Heart left ventricle (tissue), 16 donors: ENCODE measurements around the gene STIM1. TPM values are rescaled to one million over a fixed set of nuclear protein-coding genes. Genes with fewer than 3 reads are reported as not detected.

ENCODE experiments used
- ATAC-seq, 4 donors: fragments of 200-7000 bp; cut with Tn5 transposase; one replicate each; pipeline ENCODE4 v1.9.1; 2020 to 2022; ENCODE audit warnings: moderate library complexity in 4 of 4, mild to moderate bottlenecking in 3 of 4, moderate number of reproducible peaks in 1 of 4
- DNase-seq, 5 donors: peaks; one replicate each; pipeline ENCODE4 v3.0.0-alpha.2; 2020
- H3K27ac ChIP-seq, 12 donors: fragments of 200-600 bp; sonication (generic) in 4 of 12; one replicate each; pipeline versions ENCODE4 v1.5.0 to v1.8.0; 2016 to 2022; ENCODE audit warnings: mild to moderate bottlenecking in 2 of 12
- H3K27me3 ChIP-seq, 9 donors: fragments of 200-600 bp; sonication (generic) in 2 of 9; one replicate each; pipeline versions ENCODE4 v1.5.1 to v1.8.0; 2016 to 2022; ENCODE audit warnings: mild to moderate bottlenecking in 3 of 9
- H3K36me3 ChIP-seq, 9 donors: fragments of 200-600 bp; sonication (generic) in 2 of 9; one replicate each; pipeline versions ENCODE4 v1.5.0 to v1.8.0; 2018 to 2022; ENCODE audit warnings: mild to moderate bottlenecking in 2 of 9
- H3K4me1 ChIP-seq, 12 donors: fragments of 200-600 bp; sonication (generic) in 4 of 12; one replicate each; pipeline versions ENCODE4 v1.5.0 to v1.8.0; 2016 to 2022; ENCODE audit warnings: mild to moderate bottlenecking in 3 of 12
- H3K4me3 ChIP-seq, 12 donors: fragments of 200-600 bp; sonication (generic) in 4 of 12; one replicate each; pipeline versions ENCODE4 v1.5.0 to v1.8.0; 2017 to 2022; ENCODE audit warnings: mild to moderate bottlenecking in 9 of 12, moderate library complexity in 4 of 12
- H3K9me3 ChIP-seq, 12 donors: fragments of 200-600 bp; sonication (generic) in 4 of 12; one replicate each; pipeline versions ENCODE4 v1.5.0 to v1.8.0; 2016 to 2022; ENCODE audit warnings: mild to moderate bottlenecking in 1 of 12
- CTCF ChIP-seq, 12 donors: fragments of 200-600 bp; sonication (generic) in 4 of 12; IDR thresholded peaks; one replicate each; pipeline versions ENCODE4 v1.5.0 to v1.8.0; 2018 to 2022; ENCODE audit warnings: antibody characterized with exemption in 12 of 12, mild to moderate bottlenecking in 5 of 12
- POLR2A ChIP-seq, 2 donors: fragments of 450-650 bp; IDR thresholded peaks; one replicate each; pipeline ENCODE4 v1.6.1; 2017; ENCODE audit warnings: antibody characterized with exemption in 2 of 2, mild to moderate bottlenecking in 2 of 2, moderate library complexity in 2 of 2
- WGBS, 4 donors: extraction: QIAGEN DNeasy Blood & Tissue Kit in 2 of 4; methylation state at CpG; one replicate each; pipeline versions ENCODE4 v1.1.5 to v1.1.7; 2013 to 2018; 5-methylcytosine and 5-hydroxymethylcytosine counted together
- intact Hi-C, 10 donors: fragments of 100-400 bp; cut with DNase I; formaldehyde crosslinking; loops; one replicate each; pipeline versions ENCODE4 v1.11.1 to v1.14.2; 2022
- polyA plus RNA-seq, 2 donors: library from polyadenylated mRNA; stranded (reverse); fragments of 200-250 nt; gene quantifications; one replicate each; pipeline ENCODE4 v1.2.3, GENCODE V29; 2013
- total RNA-seq, 9 donors: library from RNA; depleted of rRNA in 2 of 9; stranded (reverse); fragments of >200 nt in 2 of 9; fragmentation: NEBNext Ultra II Directional in 3 of 9; extraction: Animal tissue kit (Norgen Biotek cat#: 25700) in 3 of 9; gene quantifications; one replicate each; pipeline versions ENCODE4 v1.1.0 to v1.2.4, GENCODE V29; 2016 to 2023
- donor health status: ischemic (EF 13 %, LVEDD 7.1; RV severe dilation, severe dysfunction).
- donor health status: healthy with polysubstance abuse.
- donor health status: DM: no; HTN: yes; CAD: no.
- donor health status: DM: no; HTN: no; CAD: no.
- donor health status: ischemic (EF 25% LVEDD 6.9; RV normal size, moderate dysfunction).
- donor health status: ischemic (EF 25% LVEDD 5.7; RV mildly dilated, moderate dysfunction).
- donor health status: healthy.
- donor health status: DM: yes; HTN: yes; CAD: no.
- donor health status: ischemic (EF 35%, LVEDD 5.7; RV mildly dilated, moderate dysfunction).
- donor health status: nonischemic (EF 11% LVEDD 7.7; RV severe dilation, severe dysfunction).
- donor health status: DM: yes; HTN: yes; CAD: no.
- donor health status: PGD.
- donor health status: ischemic (EF 29% LVEDD 5.4; RV normal size, mild dysfunction).
- donor health status: nonischemic (EF 23%, LVEDD 6.1; RV moderate dilation, normal function).

Gene STIM1
- total and polyA plus RNA-seq, 11 donors, result 13.2 to 42.9 (median 28.9) TPM

GRCh38 chr11:4086575-4087353 is 231.3 kb downstream of the STIM1 start:
- no peaks in the 10 kb centered on the region for H3K9me3 ChIP-seq
- TF ChIP-seq CTCF (IDR thresholded peaks at IDR 0.05) (no peak), POLR2A (IDR thresholded peaks at IDR 0.05) (no peak)
- 90 to 93% (median 91%) methylated on average over 8 of the region's 8 CpGs for WGBS, 4 donors
- peaks cover 0 to 15% (median 0%) of the 10 kb centered on the region in 12 donors for H3K4me1 ChIP-seq
- no peaks in the 10 kb centered on the region for H3K27me3 ChIP-seq
- DNase-seq (no peak), ATAC-seq (no peak)
- H3K4me3 ChIP-seq, result no peak overlapping the region
- H3K27ac ChIP-seq, result no peak overlapping the region
- H3K36me3 ChIP-seq, result peaks cover 0 to 93% (median 64%) of the 10 kb centered on the region in 9 donors
- intact Hi-C loops, result no loop called here

GRCh38 chr11:4087551-4087950 is 232.1 kb downstream of the STIM1 start:
- peaks cover 0 to 87% (median 57%) of the 10 kb centered on the region in 9 donors for H3K36me3 ChIP-seq
- no peak overlapping the region for H3K27ac ChIP-seq
- no peak for DNase-seq
- TF ChIP-seq CTCF (IDR thresholded peaks at IDR 0.05), result no peak
- TF ChIP-seq POLR2A (IDR thresholded peaks at IDR 0.05), result no peak
- no peaks in the 10 kb centered on the region for H3K9me3 ChIP-seq
- no peak for ATAC-seq
- intact Hi-C loops, result no loop called here
- no peaks in the 10 kb centered on the region for H3K27me3 ChIP-seq
- WGBS, 4 donors, result 90 to 93% (median 92%) methylated on average over 5 of the region's 5 CpGs
- H3K4me1 ChIP-seq, result peaks cover 0 to 22% (median 0%) of the 10 kb centered on the region in 12 donors
- H3K4me3 ChIP-seq, result no peak overlapping the region

GRCh38 chr11:4090258-4090657 is 234.8 kb downstream of the STIM1 start:
- no peak for TF ChIP-seq CTCF (IDR thresholded peaks at IDR 0.05)
- no peak for TF ChIP-seq POLR2A (IDR thresholded peaks at IDR 0.05)
- H3K4me1 ChIP-seq, result peaks cover 0 to 36% (median 5%) of the 10 kb centered on the region in 12 donors
- no peaks in the 10 kb centered on the region for H3K27me3 ChIP-seq
- peaks cover 0 to 61% (median 33%) of the 10 kb centered on the region in 9 donors for H3K36me3 ChIP-seq
- peak overlapping the region in 1 of 12 donors; percentile 68 for H3K27ac ChIP-seq
- ATAC-seq (no peak), DNase-seq (no peak)
- WGBS, 4 donors, result 71 to 97% (median 77%) methylated on average over 2 of the region's 2 CpGs
- H3K9me3 ChIP-seq, result no peaks in the 10 kb centered on the region
- no peak overlapping the region for H3K4me3 ChIP-seq
- intact Hi-C loops, result no loop called here

- intact Hi-C loops, result no loop called here
- WGBS, 4 donors, result 29 to 70% (median 42%) methylated on average over 2 of the region's 2 CpGs
- Histone ChIP-seq H3K27ac (peak overlapping the region in 1 of 12 donors; percentile 35), H3K9me3 (no peaks in the 10 kb centered on the region), H3K27me3 (no peaks in the 10 kb centered on the region), H3K36me3 (peaks cover 0 to 44% (median 18%) of the 10 kb centered on the region in 9 donors), H3K4me3 (no peak overlapping the region), H3K4me1 (peaks cover 0 to 47% (median 12%) of the 10 kb centered on the region in 12 donors)
- DNase-seq (no peak), ATAC-seq (no peak)
- TF ChIP-seq CTCF (IDR thresholded peaks at IDR 0.05) (no peak), POLR2A (IDR thresholded peaks at IDR 0.05) (no peak)
Observed at GRCh38 chr11:4092026-4092425, 236.6 kb downstream of the STIM1 start.
